ENCODE results near the gene IRF5. TPM values are rescaled to one million over a fixed set of nuclear protein-coding genes. Genes with fewer than 3 reads are reported as not detected.

IRF5 gene
- total RNA-seq, 1 experiment from 2014 or later, result 0.66 TPM

DNA sequence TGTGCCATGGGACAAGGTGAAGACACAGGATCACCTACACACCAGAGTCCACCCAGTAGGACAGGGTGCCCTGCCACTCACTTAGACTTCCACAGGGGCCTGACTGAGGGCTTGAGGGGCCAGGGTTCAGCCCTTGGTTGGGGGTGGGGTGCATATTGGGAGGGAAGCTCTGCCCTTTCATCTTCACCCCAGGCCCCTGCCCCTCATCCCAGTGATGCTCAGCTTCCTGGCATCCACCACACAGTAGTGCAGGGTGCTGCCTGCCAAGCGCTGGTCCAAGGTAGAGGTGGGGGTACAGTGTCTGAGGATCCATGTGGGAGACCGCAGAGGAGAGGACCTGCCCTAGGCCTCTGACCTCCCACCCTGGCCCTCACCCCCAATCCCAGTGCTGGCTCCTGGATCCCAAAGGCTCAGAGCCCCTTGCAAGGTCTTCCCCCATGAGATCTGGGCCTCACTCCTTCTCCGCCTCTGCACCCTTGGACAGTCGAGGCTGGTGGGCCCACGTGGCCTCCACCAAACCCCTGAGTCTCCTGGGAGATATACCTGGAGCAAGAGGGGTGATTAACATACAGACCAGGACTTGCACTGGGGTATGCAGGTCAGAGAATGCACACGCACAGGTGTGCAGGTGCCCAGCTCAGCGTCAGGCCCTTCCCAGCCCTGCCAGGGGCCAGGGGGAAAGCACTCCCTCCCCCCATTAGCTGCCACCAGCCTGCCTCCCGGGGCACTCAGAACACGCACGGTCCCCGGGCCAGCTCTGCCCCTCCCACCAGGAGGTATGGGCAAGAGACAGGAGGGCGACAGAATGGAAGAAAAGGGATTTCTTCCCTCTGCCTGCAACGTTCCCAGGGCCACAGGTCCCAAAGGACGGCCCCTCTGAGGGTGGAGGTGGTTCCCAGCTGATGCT is 8.6 kb upstream of the IRF5 start:
- H3K27ac Mint-ChIP-seq, result no peak overlapping the region

DNA sequence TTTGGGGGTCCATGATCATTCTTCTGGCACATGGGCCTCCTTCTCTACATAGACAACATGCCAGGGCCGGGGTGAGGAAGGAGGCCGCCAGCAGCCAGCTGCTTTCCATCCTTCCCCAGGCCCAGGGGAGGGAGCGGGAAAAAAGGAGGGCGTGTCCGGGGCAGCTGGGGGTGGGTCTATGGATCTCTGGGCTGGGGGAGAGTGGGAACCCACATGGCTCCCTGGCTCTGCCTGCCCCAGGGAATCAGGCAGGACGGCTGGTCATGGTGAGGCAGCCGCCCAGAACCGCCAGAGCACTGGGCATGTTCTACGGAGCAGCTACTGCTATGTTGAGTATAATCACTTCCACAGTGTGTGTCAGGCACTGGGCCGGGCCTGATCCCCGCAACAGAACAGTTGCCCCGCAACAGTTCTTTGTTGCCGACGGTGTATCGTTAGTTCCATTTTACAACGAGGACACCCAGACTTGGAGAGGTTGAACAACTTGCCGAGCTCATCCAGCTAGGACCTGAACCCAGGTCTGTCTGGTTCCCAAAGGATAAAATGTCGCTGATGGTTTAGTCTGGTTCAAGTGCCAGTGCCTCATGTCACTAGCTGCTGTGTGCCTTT is 6.4 kb upstream of the IRF5 start:
- H3K27me3 Mint-ChIP-seq (ENCODE audit: low read depth), result peaks cover 27% of the 10 kb centered on the region
- H3K9me3 Mint-ChIP-seq, result peaks cover 8% of the 10 kb centered on the region
- H3K4me3 Mint-ChIP-seq, result no peak overlapping the region
- TF ChIP-seq, protein P1, sequence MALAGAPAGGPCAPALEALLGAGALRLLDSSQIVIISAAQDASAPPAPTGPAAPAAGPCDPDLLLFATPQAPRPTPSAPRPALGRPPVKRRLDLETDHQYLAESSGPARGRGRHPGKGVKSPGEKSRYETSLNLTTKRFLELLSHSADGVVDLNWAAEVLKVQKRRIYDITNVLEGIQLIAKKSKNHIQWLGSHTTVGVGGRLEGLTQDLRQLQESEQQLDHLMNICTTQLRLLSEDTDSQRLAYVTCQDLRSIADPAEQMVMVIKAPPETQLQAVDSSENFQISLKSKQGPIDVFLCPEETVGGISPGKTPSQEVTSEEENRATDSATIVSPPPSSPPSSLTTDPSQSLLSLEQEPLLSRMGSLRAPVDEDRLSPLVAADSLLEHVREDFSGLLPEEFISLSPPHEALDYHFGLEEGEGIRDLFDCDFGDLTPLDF (CRISPR knock-in tag; IDR thresholded peaks at IDR 0.05), result no peak
- no peak for TF ChIP-seq FOXJ3 (CRISPR knock-in tag; IDR thresholded peaks at IDR 0.05; ENCODE audit: borderline replicate concordance)
- ATAC-seq (no peak; the same call in 1 of the 2 replicates), DNase-seq (ENCODE audit: low spot score) (no peak)
- ChIA-PET CTCF (interaction anchor here (0.6 to 2.3 kb wide), 3 partner anchors 16 to 160 kb away, joined by 3 to 10 read pairs (median 5); no protein-coding TSS in a partner anchor), POLR2A (no interaction called here)
- no peaks in the 10 kb centered on the region; the same call in 1 of the 2 replicates for H3K36me3 Mint-ChIP-seq
- H3K4me1 Mint-ChIP-seq, result 0 out of 2 replicates have a peak, but pooled peaks cover 3% of the 10 kb centered on the region
- H3K27ac Mint-ChIP-seq, result no peak overlapping the region

More for the DNA sequence above, 8.6 kb upstream of the IRF5 start:
- peaks cover 15% of the 10 kb centered on the region for H3K27me3 Mint-ChIP-seq (ENCODE audit: low read depth)
- no peak for TF ChIP-seq MXD4 (CRISPR knock-in tag; IDR thresholded peaks at IDR 0.05; ENCODE audit: borderline replicate concordance)
- TF ChIP-seq, protein P2, sequence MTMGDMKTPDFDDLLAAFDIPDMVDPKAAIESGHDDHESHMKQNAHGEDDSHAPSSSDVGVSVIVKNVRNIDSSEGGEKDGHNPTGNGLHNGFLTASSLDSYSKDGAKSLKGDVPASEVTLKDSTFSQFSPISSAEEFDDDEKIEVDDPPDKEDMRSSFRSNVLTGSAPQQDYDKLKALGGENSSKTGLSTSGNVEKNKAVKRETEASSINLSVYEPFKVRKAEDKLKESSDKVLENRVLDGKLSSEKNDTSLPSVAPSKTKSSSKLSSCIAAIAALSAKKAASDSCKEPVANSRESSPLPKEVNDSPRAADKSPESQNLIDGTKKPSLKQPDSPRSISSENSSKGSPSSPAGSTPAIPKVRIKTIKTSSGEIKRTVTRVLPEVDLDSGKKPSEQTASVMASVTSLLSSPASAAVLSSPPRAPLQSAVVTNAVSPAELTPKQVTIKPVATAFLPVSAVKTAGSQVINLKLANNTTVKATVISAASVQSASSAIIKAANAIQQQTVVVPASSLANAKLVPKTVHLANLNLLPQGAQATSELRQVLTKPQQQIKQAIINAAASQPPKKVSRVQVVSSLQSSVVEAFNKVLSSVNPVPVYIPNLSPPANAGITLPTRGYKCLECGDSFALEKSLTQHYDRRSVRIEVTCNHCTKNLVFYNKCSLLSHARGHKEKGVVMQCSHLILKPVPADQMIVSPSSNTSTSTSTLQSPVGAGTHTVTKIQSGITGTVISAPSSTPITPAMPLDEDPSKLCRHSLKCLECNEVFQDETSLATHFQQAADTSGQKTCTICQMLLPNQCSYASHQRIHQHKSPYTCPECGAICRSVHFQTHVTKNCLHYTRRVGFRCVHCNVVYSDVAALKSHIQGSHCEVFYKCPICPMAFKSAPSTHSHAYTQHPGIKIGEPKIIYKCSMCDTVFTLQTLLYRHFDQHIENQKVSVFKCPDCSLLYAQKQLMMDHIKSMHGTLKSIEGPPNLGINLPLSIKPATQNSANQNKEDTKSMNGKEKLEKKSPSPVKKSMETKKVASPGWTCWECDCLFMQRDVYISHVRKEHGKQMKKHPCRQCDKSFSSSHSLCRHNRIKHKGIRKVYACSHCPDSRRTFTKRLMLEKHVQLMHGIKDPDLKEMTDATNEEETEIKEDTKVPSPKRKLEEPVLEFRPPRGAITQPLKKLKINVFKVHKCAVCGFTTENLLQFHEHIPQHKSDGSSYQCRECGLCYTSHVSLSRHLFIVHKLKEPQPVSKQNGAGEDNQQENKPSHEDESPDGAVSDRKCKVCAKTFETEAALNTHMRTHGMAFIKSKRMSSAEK (CRISPR knock-in tag; IDR thresholded peaks at IDR 0.05; ENCODE audit: borderline replicate concordance), result no peak
- TF ChIP-seq, protein P3, sequence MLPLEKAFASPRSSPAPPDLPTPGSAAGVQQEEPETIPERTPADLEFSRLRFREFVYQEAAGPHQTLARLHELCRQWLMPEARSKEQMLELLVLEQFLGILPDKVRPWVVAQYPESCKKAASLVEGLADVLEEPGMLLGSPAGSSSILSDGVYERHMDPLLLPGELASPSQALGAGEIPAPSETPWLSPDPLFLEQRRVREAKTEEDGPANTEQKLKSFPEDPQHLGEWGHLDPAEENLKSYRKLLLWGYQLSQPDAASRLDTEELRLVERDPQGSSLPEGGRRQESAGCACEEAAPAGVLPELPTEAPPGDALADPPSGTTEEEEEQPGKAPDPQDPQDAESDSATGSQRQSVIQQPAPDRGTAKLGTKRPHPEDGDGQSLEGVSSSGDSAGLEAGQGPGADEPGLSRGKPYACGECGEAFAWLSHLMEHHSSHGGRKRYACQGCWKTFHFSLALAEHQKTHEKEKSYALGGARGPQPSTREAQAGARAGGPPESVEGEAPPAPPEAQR (CRISPR knock-in tag; IDR thresholded peaks at IDR 0.05), result no peak
- TF ChIP-seq, protein P4, sequence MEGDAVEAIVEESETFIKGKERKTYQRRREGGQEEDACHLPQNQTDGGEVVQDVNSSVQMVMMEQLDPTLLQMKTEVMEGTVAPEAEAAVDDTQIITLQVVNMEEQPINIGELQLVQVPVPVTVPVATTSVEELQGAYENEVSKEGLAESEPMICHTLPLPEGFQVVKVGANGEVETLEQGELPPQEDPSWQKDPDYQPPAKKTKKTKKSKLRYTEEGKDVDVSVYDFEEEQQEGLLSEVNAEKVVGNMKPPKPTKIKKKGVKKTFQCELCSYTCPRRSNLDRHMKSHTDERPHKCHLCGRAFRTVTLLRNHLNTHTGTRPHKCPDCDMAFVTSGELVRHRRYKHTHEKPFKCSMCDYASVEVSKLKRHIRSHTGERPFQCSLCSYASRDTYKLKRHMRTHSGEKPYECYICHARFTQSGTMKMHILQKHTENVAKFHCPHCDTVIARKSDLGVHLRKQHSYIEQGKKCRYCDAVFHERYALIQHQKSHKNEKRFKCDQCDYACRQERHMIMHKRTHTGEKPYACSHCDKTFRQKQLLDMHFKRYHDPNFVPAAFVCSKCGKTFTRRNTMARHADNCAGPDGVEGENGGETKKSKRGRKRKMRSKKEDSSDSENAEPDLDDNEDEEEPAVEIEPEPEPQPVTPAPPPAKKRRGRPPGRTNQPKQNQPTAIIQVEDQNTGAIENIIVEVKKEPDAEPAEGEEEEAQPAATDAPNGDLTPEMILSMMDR (IDR thresholded peaks at IDR 0.05), result no peak
- TF ChIP-seq, protein P5, sequence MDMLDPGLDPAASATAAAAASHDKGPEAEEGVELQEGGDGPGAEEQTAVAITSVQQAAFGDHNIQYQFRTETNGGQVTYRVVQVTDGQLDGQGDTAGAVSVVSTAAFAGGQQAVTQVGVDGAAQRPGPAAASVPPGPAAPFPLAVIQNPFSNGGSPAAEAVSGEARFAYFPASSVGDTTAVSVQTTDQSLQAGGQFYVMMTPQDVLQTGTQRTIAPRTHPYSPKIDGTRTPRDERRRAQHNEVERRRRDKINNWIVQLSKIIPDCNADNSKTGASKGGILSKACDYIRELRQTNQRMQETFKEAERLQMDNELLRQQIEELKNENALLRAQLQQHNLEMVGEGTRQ (CRISPR knock-in tag; IDR thresholded peaks at IDR 0.05), result no peak
- TF ChIP-seq ZNF232 (CRISPR knock-in tag; IDR thresholded peaks at IDR 0.05), result no peak
- TF ChIP-seq, protein P6, sequence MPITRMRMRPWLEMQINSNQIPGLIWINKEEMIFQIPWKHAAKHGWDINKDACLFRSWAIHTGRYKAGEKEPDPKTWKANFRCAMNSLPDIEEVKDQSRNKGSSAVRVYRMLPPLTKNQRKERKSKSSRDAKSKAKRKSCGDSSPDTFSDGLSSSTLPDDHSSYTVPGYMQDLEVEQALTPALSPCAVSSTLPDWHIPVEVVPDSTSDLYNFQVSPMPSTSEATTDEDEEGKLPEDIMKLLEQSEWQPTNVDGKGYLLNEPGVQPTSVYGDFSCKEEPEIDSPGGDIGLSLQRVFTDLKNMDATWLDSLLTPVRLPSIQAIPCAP (CRISPR knock-in tag; IDR thresholded peaks at IDR 0.05), result no peak
- no peak for TF ChIP-seq ZNF121 (CRISPR knock-in tag; IDR thresholded peaks at IDR 0.05)
- TF ChIP-seq ZNF219 (CRISPR knock-in tag; IDR thresholded peaks at IDR 0.05; ENCODE audit: borderline replicate concordance), result no peak
- no peak for TF ChIP-seq ZNF423 (CRISPR knock-in tag; IDR thresholded peaks at IDR 0.05)
- peaks cover 8% of the 10 kb centered on the region for H3K9me3 Mint-ChIP-seq
- CTCF ChIA-PET, result interaction anchor here (1.3 kb wide), 1 partner anchor 18 kb away, joined by 4 read pairs; no protein-coding TSS in a partner anchor
- no peaks in the 10 kb centered on the region; the same call in 1 of the 2 replicates for H3K36me3 Mint-ChIP-seq
- 0 out of 2 replicates have a peak, but pooled peaks cover 3% of the 10 kb centered on the region for H3K4me1 Mint-ChIP-seq
- POLR2A ChIA-PET, result no interaction called here
- ATAC-seq (no peak), DNase-seq (ENCODE audit: low spot score) (no peak)
- no peak overlapping the region for H3K4me3 Mint-ChIP-seq
